Kidney glomerular epithelial cell (primary cell): ENCODE measurements around the gene XPO5.

Experiments
- DNase-seq: peaks from one replicate; lab custom pipeline; 2025; lab: John Stamatoyannopoulos, UW

XPO5 gene

DNA sequence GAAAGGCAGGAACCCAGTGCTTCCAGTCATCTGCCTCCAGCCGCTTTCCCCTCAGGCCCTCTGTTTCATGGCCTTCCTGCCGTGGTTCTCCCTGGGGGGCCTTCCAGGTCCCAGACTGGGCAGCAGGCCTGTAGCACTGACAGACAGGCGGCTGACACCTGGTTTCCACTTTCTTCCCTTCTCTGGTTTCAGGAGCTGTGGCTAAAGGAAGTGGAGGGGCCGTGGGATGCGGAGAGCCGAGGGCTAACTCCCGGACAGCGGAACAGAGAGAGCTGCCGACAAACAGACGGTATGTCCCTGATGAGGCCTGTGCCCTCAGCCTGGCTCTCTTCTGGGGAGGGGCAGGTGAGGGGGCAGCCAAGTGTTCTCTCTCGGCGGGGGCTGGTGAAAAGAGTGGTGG is 78.1 kb downstream of the XPO5 start:
- no peak for DNase-seq

DNA sequence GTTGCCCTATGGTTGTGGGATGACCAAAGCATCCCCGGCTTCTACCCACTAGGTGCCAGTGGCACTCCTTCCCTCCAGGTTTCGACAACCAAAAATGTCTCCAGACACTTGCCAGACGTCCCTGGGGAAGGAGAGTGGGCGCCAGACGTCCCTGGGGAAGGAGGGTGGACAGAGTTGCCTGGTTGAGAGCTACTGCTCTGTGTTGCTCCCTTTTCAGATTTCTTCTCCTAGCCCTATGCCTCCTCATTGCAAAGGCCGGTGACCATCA is 78.8 kb downstream of the XPO5 start:
- DNase-seq: no peak

DNA sequence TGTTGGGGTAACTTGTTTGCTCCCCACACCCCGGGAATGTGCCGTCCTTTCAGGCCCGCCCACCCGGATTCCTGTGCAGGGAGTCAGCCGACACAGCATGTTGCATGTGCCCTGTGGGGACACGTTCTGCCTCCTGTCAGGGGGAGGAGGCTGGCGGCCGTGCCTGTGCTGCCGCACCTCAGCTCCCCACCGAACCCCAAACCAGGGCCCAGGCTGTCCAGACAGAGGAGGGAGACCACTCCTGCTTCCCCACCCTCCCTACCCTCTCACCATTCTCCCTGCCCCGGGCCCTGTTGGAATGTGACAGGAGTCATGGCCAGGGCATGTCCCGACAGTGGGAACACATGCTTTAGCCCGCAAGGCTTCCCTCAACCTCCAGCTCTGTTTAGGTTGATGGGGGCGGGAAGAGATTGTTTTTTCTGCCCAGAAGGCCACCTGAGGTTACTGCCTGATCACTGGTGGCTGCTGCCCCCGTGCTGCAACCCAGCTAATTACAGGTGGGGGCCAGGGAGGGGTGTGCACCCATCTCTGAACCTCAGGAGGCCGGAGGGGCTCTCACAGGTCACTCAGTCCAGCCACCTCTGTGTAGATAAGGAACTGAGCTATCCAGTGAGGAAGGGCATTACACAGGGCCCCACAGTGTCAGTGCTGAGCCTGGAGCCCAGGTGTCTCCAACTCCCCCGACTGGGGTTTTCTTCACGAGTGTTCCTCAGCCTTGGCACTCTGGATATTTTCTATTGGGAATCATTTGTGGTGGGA is 79.3 kb downstream of the XPO5 start:
- DNase-seq: no peak

DNA sequence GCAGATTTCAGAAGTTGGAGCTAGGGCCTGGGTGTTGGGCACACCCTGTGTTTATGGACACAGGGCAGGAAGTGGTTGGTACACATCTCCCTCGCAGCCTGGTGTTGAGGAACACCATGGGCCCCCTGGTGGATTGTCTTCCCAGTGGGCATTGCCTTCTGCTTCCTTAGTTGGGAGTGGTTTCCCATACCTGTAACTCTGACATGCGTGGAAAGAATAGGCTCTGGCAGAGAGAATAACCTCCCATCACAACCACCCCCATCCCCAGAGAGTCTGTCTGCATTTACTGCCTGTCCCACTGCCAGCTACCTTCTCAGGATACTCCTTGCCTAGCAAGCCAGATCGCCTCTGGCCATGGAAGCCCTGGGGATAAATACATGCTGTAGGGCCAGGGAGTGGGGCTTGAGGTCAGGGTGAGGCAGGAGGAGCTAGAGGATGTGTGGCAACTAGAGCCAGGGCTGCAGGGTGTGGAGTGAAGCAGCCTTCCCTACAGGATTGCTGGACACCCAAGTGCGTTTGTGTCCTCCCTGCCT is 80.4 kb downstream of the XPO5 start:
- DNase-seq: no peak

DNA sequence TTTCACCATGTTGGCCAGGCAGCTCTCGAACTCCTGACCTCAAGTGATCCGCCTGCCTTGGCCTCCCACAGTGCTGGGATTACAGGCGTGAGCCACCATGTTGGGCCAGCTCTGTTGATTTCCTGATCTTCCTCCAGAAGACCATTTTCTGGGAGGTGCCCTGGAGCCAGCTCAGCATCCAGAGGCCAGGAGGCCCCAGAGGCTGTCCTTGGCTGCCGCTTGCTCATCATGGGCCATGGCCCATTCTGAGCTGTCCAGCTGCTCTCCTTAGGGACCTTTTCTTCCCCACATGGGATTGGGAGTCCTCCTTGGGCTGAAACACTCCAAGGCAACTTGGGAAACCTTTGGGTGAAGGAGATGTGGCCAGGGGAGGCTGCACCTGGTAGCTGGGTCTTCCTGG is 81.1 kb downstream of the XPO5 start:
- no peak for DNase-seq

DNA sequence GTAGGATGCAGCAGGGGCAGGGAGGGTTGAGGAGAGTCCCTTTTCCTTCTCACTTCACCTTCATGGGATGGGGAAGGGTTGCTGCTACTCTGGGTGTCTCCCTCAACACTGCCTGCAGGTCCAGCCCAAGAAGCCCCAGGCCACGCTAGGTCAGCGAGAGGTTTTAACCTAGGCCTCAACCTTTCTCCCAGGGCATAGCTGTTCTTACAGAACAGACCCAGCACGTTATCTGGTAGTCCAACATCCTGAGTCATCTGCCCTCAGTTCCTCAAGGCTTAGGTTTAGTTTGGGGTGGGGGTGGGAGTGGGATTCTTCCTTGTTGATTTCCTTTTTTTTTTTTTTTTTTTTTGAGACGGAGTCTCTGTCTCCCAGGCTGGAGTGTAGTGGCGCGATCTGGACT is 81.5 kb downstream of the XPO5 start:
- no peak for DNase-seq

DNA sequence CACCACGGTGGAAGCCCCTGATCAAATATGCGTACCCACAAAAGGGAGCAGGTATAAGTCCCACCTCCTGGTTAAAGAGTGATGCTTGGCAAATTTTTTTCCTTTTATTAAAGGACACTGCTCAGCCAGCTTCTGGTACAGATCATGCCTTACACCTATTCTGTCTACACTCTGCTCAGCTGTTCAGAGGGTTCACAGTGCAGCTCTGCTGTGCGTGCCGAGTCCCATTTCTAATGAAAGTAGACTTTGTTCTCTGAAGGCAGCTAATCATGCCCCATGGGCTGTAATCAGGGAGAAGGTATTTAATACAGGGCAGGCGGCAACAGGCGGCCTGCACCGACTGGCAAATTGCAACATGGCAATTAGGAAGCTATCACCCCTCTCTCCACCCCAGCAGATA is 82.0 kb downstream of the XPO5 start:
- DNase-seq: no peak

DNA sequence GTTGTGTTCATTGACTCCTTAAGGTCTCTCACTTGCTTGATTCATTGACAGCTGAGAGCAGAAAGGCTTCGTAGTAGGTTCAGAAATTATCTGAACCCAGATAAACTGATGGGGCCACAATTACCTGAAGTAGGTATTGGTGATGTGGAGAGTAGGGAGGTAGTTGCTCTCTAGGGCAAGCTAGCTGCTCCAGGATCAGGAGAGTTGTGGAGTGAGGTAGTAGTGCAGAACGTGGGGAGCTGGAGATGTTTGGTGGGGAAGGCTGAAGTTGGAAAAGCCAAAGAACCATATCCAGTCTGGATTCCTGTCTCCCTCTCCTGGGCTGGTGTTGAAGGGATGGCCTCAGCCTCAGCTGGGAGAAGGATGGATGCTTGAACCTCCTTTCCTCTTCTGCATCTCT is 82.6 kb downstream of the XPO5 start:
- DNase-seq: no peak

DNA sequence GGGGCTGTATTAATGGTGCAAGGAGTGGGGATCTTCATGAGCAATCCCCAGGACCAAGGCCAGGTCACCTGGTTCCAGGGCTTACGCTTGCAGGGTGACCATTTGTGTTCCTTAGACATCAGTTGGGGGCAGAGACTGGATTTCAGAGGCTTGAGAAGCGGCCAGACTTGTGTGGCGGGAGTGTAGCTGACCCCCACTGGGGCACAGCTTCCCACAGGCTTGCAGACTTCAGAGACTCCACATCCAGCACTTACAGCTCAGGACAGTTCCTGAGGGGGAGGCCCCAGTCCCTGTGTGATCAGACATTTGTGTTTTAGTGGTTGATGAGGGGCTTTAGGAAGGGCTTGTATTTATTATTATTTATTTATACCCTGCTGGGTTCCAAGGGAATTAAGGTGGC is 83.2 kb downstream of the XPO5 start:
- no peak for DNase-seq

DNA sequence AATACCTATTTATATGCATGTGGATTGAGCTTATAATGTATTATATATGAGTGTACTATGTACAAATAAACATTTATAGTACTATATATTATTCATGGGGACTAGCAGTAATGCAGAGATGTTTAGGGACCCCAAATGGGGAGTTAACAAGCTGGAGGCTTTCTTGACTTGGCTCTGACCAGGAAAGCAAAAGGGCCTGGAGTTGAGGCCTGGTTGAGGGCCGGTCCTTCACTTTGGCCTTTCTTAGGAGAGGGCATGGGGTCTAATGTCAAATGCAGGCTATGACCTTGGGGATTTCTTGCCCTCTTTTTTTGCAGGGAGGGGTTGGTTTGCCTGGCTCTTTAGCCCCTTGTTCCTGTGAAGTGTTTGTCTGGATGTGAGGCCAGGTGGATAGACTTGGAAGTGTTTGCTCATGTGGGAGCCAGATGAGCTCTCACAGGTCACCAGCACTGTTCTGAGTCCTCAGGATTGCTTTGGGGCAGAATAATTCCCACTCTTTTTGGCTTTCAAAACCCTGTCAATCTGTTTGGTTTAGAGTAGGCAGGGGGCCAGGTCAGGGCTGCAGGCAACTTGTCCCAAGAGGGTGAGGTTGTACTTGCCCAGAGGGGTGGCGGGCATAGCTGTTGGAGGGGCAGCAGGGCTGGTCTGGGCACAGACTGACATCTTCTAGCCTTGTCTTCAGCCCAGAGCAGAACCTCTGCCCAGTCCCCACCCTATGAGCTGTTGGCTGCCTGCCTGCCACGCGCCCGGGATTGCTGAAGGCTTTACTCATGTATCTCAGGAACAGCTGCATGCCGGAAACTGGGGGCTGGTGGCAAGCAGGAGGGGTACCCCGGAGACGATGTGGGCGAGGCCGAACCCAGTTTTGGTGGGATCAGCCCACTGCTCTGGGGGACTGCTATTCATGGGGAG is 83.8 kb downstream of the XPO5 start:
- DNase-seq: no peak

DNA sequence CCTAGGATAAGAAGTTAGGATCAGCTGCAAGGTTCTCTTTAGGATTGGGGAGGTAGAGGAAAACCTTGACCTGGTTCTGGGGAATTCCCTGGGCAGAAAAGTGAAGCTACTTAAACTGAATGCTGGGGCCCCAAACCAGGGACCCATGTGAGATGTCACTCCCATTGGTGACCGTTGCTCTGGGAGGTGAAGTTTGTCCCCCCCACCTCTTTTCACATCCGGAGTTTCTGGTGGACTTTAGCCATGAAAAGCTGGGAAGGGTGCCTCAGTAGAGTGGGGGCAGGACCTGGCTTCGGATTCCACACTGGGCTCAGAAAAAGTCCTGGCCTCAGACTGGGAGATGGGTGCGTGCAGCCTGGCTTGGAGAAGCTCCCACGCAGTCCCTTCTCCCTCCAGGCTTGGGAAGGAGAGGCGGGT is 85.3 kb downstream of the XPO5 start:
- DNase-seq: no peak

DNA sequence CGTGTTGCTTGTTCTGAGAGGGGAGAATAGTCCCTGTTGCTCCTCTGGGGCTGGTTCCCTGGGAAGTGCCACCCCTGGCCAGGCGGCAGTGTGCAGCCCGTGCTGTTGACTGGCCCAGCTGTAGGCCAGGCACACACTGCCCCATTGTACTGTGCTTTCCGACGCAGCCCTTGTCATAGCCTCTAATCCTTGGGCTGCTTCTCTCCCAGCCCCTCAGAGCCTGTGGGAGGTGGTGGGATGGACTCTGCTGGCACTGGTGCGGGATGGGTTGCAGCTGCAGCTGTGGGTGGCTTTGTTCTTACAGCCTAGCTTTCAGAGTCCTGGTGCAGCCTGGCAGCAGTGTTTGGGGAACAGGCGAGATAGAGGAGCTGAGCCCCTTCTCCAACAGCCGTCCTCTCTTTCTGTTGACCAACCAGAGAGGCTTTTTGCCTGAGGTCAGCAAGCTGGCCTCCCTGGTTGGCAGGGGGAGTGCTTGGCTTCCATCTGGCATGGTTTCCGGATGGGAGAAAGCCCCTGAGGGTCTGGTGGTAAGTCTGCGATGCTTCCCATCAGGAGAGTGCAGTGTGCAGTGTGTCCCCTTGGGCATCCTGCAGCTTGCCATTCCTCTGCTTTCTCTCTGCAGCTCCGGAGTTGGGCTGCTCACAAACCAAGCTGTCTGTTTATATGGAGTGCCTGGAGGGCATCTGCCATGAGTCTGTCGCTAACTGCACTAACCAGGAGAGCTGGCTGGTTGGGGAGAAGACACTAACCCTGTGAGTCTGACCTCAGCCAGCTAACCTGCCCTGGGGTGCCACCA is 86.4 kb downstream of the XPO5 start:
- DNase-seq: no peak

DNA sequence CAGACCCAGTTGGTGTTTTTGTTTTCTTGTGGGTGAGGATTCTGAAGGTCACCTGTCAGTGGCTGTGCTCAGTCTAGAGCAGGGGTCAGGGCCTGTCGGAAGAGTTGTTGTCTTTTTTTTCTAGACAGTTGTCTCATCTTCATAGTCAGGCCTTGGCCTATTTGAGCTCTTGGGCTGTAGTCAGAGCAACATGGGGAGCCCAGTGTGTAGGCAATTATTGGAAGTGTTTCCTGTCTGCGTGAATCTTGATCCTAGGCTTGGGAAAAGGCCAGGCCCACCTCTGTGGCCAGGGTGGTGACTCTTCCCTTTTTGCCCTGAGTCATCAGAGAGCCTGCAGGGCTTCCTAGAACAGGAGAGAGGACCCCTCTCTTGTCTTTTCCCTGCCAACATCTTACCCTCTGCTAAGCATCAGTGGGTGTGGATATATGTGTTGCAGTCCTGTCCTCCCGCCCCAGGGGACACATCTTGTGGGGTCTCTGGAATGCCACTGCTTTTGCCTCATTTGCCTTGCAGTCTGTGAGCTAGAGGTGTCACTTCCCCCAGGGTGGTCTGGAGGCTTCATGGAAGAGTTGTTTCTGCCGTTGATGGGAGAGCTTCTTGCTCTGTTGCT is 87.1 kb downstream of the XPO5 start:
- DNase-seq: no peak

DNA sequence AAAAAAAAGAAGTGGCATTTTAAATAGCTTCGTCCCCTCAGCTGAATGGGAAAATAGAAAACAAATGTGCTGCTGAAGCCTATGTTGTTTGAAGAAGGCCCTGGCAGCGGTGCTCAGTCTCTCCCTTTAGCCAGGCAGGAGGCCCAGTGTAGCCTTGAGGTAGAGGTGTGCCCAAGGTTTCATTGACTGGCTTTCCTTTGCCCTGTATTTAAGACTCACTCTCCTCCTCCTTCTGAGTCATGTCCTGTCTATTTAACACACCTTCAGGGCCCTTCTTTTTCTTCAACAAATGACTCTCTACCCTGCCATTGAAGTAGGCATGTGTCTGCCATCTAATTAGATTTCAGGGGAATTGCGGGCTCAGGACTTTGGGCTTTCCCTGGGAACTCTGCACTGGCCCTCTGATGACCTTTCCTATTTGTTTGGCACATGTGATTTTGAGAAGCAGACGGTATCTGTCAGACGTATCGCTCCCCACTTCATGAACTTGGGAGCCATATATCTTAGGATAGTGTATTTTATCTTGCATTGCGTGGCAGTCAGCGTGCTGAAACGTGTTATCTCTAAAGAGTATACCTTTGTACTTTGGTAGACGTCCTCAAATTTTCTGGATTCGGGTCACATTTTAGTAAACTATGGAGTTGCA is 94.1 kb downstream of the XPO5 start:
- no peak for DNase-seq

DNA sequence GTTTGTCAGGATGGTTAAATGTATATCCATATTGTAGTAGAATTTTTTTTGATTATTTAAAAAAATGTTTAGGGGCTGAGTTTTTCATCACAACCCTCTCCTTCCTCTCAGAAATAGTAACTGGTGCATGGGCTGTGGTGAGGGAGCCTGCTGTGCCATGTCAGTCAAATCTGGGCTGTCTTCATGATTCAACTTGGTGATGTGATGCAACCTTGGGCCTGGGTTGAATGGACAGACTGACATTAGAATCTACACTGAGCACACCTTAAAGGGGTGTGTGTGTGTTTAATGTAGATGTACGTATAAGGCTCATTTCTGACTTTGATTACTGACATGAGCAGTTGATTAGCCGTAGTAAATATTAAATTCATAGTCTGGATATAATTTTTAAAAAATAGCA is 94.8 kb downstream of the XPO5 start:
- no peak for DNase-seq

DNA sequence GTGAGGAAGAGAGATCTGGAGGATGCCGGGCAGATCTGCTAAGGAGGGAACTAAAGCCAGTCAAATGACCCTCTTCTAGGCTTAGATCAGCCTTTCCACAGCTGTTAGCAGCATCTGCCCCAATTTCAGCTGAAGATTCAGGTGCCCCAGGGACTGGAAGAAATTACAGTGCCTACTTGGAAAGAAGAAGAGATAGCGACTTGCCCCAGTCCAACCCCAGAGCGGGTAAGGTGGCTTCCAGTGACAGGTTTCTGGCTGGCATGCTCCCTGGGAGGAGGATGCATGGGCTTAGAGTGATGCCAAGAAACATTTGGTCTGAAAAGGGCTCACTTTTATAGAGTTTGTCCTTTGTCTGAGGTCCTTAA is 97.8 kb downstream of the XPO5 start:
- DNase-seq: no peak

DNA sequence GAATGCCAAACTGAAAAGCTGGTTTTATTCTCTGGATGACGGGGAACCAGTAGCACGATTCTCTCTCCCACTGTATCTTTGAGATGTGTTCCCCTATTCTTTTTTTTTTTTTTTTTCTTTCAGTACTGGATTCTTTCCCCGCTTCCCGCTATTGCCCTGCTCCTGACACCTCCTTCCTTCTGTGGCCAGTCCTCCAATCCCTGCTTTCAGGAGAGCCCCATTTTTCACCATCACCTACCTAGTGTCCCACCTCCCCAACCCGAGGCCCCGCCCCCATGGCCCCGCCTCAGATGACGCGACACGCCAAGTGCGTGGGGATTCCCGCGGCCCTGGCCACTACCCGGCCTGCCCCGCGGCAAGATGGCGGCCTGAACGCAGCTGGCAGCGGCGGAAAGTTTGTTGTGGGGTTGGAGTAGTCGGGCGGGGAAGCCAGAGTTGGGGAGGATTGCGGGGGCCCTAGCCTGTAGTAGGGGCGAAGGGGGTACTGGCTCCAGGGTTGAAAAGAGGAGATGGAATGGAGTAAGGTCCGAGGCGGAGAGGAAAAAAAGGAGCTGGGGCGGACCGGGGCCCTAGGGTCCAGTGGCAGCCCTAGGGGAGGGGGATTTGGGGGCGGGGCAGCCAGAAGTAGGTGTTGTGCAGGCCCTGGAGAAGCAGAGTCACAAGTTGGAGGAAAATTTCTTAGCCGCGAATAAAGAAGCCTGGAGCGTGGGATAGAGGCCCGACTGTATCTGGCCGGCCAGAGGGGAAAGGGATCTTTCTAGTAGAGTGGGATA is 98.4 kb downstream of the XPO5 start, which contains the start of gene TJAP1:
TJAP1 (plus strand) TSS at position 336 of the 773 bp plus-strand sequence. CDS start 21,432 bp downstream, outside the sequence.
- peak; percentile 78 for DNase-seq

DNA sequence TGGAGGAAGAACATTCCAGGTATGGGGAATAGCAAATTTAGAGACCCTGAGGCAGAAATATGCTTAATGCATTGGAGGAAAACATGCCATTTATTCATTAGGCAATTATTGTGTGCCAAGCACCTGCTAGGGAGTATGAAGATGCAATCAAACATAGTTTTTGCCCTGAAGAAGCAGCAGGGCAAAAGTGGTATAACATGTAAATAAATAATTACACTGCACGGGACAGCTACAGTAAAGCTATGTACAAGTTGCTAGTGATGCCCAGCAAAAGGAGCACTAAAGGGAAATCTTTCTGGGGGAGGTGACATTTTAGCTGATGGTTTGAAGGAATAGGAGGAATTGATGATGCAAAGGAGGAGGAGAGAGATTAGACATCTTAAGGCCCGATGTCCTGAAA is 99.1 kb downstream of the XPO5 start:
- DNase-seq: no peak

DNA sequence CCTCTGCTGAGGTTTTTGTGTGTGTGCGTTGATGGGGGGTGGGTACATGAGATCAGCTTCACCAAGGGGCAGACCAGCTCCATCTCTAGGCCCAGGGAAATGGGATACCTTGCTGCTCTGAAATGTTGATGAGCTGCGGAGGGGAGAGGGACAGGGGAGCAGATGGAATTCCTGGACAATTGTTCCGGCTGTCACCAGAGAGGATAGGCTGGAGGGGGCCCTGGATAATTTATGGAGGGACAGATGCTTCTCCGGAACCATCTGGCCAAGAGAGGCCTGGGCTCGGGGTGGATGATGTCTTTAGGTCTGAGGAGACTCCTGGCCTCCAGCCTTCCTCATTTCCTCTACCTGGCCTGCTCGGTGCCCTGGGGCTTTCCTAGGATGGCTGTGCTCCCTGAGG is 100.3 kb downstream of the XPO5 start:
- no peak for DNase-seq

DNA sequence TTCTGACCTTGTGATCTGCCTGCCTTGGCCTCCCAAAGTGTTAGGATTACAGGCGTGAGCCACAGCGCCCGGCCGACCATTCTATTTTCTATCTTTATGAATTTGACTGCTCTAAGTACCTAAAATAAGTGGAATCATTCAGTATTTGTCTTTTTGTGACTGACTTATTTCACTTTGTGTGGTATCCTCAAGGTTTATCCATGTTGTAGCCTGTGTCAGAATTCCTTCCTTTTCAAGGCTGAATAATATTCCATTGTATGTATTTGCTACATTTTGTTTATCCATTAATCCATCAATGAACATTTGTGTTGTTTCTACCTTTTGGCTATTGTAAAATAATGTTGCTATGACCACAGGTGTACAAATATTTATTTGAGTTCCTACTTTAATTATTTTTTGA is 103.3 kb downstream of the XPO5 start:
- DNase-seq: no peak
